ENCODE data around the gene ACOT12. TPM values are rescaled to one million over a fixed set of nuclear protein-coding genes. Genes with fewer than 3 reads are reported as not detected.

ACOT12 gene
- total and polyA plus RNA-seq, 2 experiments from 2014 or later, result not detected

GRCh38 chr5:81388169-81388568, 5.8 kb downstream of the ACOT12 start:
- no peak for DNase-seq (ENCODE audit: low read depth in 1 of 2, low spot score in 1 of 2)
- no peak for TF ChIP-seq CTCF (IDR thresholded peaks at IDR 0.05; ENCODE audit: low read depth, low read length)
- Histone ChIP-seq H3K27ac (no peak overlapping the region), H3K4me3 (no peak overlapping the region), H3K9me3 (ENCODE audit: low read depth) (no peaks in the 10 kb centered on the region), H3K4me1 (ENCODE audit: low read depth) (no peaks in the 10 kb centered on the region), H3K27me3 (peaks cover 25% of the 10 kb centered on the region), H3K36me3 (no peaks in the 10 kb centered on the region)

GRCh38 chr5:81383867-81384266, 10.1 kb downstream of the ACOT12 start:
- Histone ChIP-seq H3K27me3 (no peaks in the 10 kb centered on the region), H3K27ac (no peak overlapping the region), H3K9me3 (ENCODE audit: low read depth) (no peaks in the 10 kb centered on the region), H3K4me3 (no peak overlapping the region), H3K4me1 (ENCODE audit: low read depth) (no peaks in the 10 kb centered on the region), H3K36me3 (no peaks in the 10 kb centered on the region)
- no peak for TF ChIP-seq CTCF (IDR thresholded peaks at IDR 0.05; ENCODE audit: low read depth, low read length)
- no peak for DNase-seq (ENCODE audit: low read depth in 1 of 2, low spot score in 1 of 2)

DNA sequence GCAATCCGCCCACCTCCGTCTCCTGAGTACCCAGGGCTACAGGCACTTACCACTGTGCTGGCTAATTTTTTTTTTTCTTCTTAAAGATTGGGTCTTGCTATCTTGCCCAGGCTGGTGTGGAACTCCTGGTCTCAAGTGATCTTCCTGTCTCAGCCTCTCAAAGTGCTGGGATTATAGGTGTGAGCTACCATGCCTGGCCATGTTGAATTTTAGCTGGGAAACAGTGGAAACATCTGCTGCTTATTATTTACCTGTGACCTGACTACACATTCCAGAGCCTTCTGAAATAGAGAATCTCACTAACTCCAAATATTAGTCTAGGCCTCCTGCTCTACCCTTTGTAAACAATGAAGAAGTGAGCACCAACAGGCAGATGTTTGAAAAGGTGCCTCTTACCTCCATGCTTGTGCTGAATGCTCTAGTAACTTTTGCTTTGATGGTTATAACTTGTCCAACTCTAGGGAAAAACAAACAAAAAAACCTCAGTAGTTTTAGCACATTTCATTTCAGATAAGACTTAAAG, 22.5 kb downstream of the ACOT12 start:
- Histone ChIP-seq H3K4me3 (no peak overlapping the region), H3K4me1 (ENCODE audit: low read depth) (no peaks in the 10 kb centered on the region), H3K9me3 (ENCODE audit: low read depth) (no peaks in the 10 kb centered on the region), H3K36me3 (no peaks in the 10 kb centered on the region), H3K27ac (no peak overlapping the region), H3K27me3 (no peaks in the 10 kb centered on the region)
- no peak for DNase-seq (ENCODE audit: low read depth in 1 of 2, low spot score in 1 of 2)
- no peak for TF ChIP-seq CTCF (IDR thresholded peaks at IDR 0.05; ENCODE audit: low read depth, low read length)

GRCh38 chr5:81370912-81371311, 23.0 kb downstream of the ACOT12 start:
- no peak overlapping the region for H3K27ac ChIP-seq
- no peaks in the 10 kb centered on the region for H3K4me1 ChIP-seq (ENCODE audit: low read depth)
- no peak for DNase-seq (ENCODE audit: low read depth in 1 of 2, low spot score in 1 of 2)
- no peaks in the 10 kb centered on the region for H3K9me3 ChIP-seq (ENCODE audit: low read depth)
- H3K27me3 ChIP-seq, result no peaks in the 10 kb centered on the region
- no peak overlapping the region for H3K4me3 ChIP-seq
- TF ChIP-seq CTCF (IDR thresholded peaks at IDR 0.05; ENCODE audit: low read depth, low read length), result no peak
- no peaks in the 10 kb centered on the region for H3K36me3 ChIP-seq

GRCh38 chr5:81365541-81365940, 28.4 kb downstream of the ACOT12 start:
- no peaks in the 10 kb centered on the region for H3K9me3 ChIP-seq (ENCODE audit: low read depth)
- no peaks in the 10 kb centered on the region for H3K27me3 ChIP-seq
- no peak overlapping the region for H3K4me3 ChIP-seq
- H3K4me1 ChIP-seq (ENCODE audit: low read depth), result no peaks in the 10 kb centered on the region
- no peak overlapping the region for H3K27ac ChIP-seq
- no peak for TF ChIP-seq CTCF (IDR thresholded peaks at IDR 0.05; ENCODE audit: low read depth, low read length)
- DNase-seq (ENCODE audit: low read depth in 1 of 2, low spot score in 1 of 2), result no peak
- H3K36me3 ChIP-seq, result no peaks in the 10 kb centered on the region

Data from cardiac muscle cell (in vitro differentiated cells and primary cell).